GM12878 (cell line): ENCODE results near the gene PIGU. TPM values are rescaled to one million over a fixed set of nuclear protein-coding genes. Genes with fewer than 3 reads are reported as not detected.

ENCODE experiments used
- ATAC-seq: fragments of 200-7000 bp; cut with Tn5 transposase; 3 replicates; pipeline ENCODE4 v1.9.1; 2020; ENCODE audit warnings: mild to moderate bottlenecking, moderate library complexity
- BruUV-seq: library from RNA; stranded (reverse); fragments of 400-500 nt; replicated peaks from 2 replicates; lab custom pipeline; 2021; lab: Mats Ljungman, UMichigan
- CTCF ChIA-PET: fragments of 300-600 bp; sonication (Branson Sonifier 250); formaldehyde crosslinking; extraction: SDS; loops from one replicate; lab custom pipeline; 2021; ENCODE audit warnings: inconsistent platforms; lab: Yijun Ruan, JAX
- POLR2A ChIA-PET: fragments of 350-600 bp; formaldehyde crosslinking; extraction: SDS; loops from one replicate; lab custom pipeline; 2021; ENCODE audit warnings: inconsistent platforms; lab: Charles Lee
- RAD21 ChIA-PET: fragments of 300-600 bp; sonication (Branson Sonifier 250); formaldehyde crosslinking; loops from one replicate; lab custom pipeline; 2023; ENCODE audit warnings: antibody characterized with exemption; ENCODE audit not compliant: unreplicated experiment; lab: Charles Lee
- SMC1A ChIA-PET: fragments of 300-600 bp; sonication (Branson Sonifier 250); formaldehyde crosslinking; loops from one replicate; lab custom pipeline; 2023; ENCODE audit not compliant: unreplicated experiment, uncharacterized antibody; lab: Charles Lee
- DNase-seq: peaks from one replicate; pipeline ENCODE4 v3.0.0-alpha.2; 2011; ENCODE audit warnings: low read depth, low spot score
- FAIRE-seq: peaks from 3 replicates; lab custom pipeline; 2011; peaks lifted over from hg19 to GRCh38; lab: Jason Lieb, UNC
- H2AFZ ChIP-seq: 2 replicates; pipeline ENCODE4 v1.6.0; 2011; ENCODE audit warnings: low read depth, low read length, control low read depth; ENCODE audit not compliant: control insufficient read depth
- H3K27ac ChIP-seq: 2 replicates; pipeline ENCODE4 v1.5.1; 2011; ENCODE audit warnings: control low read depth; ENCODE audit not compliant: control insufficient read depth, insufficient read depth
- H3K27me3 ChIP-seq, 2 experiments: replicated peaks in 1 of 2; 2 replicates each; pipeline versions ENCODE4 v1.6.0 to v1.6.1; 2011; ENCODE audit warnings: low read length in 1 of 2; ENCODE audit not compliant: control insufficient read depth in 2 of 2, insufficient read depth in 2 of 2
- H3K36me3 ChIP-seq, 2 experiments: 2 replicates each; pipeline ENCODE4 v1.5.1; 2011; ENCODE audit warnings: low read length in 1 of 2; ENCODE audit not compliant: control insufficient read depth in 2 of 2, insufficient read depth in 2 of 2
- H3K4me1 ChIP-seq: 2 replicates; pipeline ENCODE4 v1.6.1; 2011; ENCODE audit warnings: mild to moderate bottlenecking, low read length, moderate library complexity, mixed read lengths; ENCODE audit not compliant: control insufficient read depth, insufficient read depth
- H3K4me2 ChIP-seq: 2 replicates; pipeline ENCODE4 v1.6.0; 2011; ENCODE audit warnings: control low read depth; ENCODE audit not compliant: control insufficient read depth, insufficient read depth
- H3K4me3 ChIP-seq: fragments of 200-600 bp; sonication (generic); 2 replicates; pipeline ENCODE4 v1.5.1; 2016
- H3K79me2 ChIP-seq: 2 replicates; pipeline ENCODE4 v1.6.0; 2011; ENCODE audit warnings: low read length; ENCODE audit not compliant: control insufficient read depth, insufficient read depth
- H3K9ac ChIP-seq: 2 replicates; pipeline ENCODE4 v1.8.0; 2011; ENCODE audit warnings: low read length, control low read depth, mixed read lengths; ENCODE audit not compliant: control insufficient read depth, insufficient read depth
- H3K9me3 ChIP-seq: replicated peaks from 3 replicates; pipeline ENCODE4 v1.5.1; 2011; ENCODE audit warnings: mild to moderate bottlenecking, low read length; ENCODE audit not compliant: control insufficient read depth, insufficient read depth
- H4K20me1 ChIP-seq: 2 replicates; pipeline ENCODE4 v1.6.0; 2011; ENCODE audit not compliant: control insufficient read depth, insufficient read depth
- SMC3 ChIP-seq: IDR thresholded peaks from 2 replicates; pipeline ENCODE4 v1.6.1; 2011; ENCODE audit warnings: low read length, improper control_type of control experiment, borderline replicate concordance
- SPI1 ChIP-seq: IDR thresholded peaks from 2 replicates; pipeline ENCODE4 v1.6.1; 2011; ENCODE audit warnings: low read depth, mild to moderate bottlenecking, low read length, moderate library complexity, borderline replicate concordance; ENCODE audit not compliant: insufficient read depth
- WGBS: methylation state at CpG from one replicate; pipeline ENCODE4 v1.1.6; 2016; ENCODE audit warnings: low lambda C conversion rate; ENCODE audit not compliant: insufficient replicate concordance, insufficient coverage; ENCODE audit errors: missing lambda C conversion rate; 5-methylcytosine and 5-hydroxymethylcytosine counted together
- in situ Hi-C: fragments of 300-500 bp; cut with MboI; formaldehyde crosslinking; loops from 9 replicates; pipeline ENCODE4 v1.14.3; 2018; ENCODE audit warnings: mixed read lengths
- intact Hi-C: fragments of 100-400 bp; cut with micrococcal nuclease; formaldehyde crosslinking; loops from one replicate; pipeline ENCODE4 v1.14.2; 2022; ENCODE audit not compliant: unreplicated experiment
- polyA plus RNA-seq, 11 experiments: library from polyadenylated mRNA; depleted of rRNA in 4 of 11; unstranded in 6 of 11; stranded (reverse) in 5 of 11; fragments of >200 nt; fragmentation: Nextera tagmentation in 4 of 11; fragmentation: Illumina TruSeq in 1 of 11; extraction: Ambion mirVana in 4 of 11; extraction: Trizol in 1 of 11; gene quantifications; 1 replicate in 1 of 11; 2 replicates in 10 of 11; pipeline versions ENCODE4 v1.2.1 to v1.2.3, GENCODE V29; 2011 to 2016; ENCODE audit warnings: inconsistent platforms in 2 of 11, missing spikeins in 2 of 11, low read depth in 1 of 11
- total RNA-seq, 4 experiments: library from RNA; depleted of rRNA in 3 of 4; stranded (reverse); fragments of >200 nt in 3 of 4; fragmentation: Illumina TruSeq in 1 of 4; extraction: Trizol in 1 of 4; gene quantifications; 2 replicates each; pipeline versions ENCODE4 v1.2.1 to v1.2.3, GENCODE V29; 2013 to 2021
- TF ChIP-seq, protein P1 (sequence below): fragments of 450-650 bp; IDR thresholded peaks from 2 replicates; pipeline ENCODE4 v1.6.1; 2016; ENCODE audit warnings: mild to moderate bottlenecking

PIGU gene
- total and polyA plus RNA-seq, 10 of the 15 experiments (the other 5 are each of a cell fraction or from before 2014, with no cell fraction given), result 4.1 to 88.2 (median 25.0) TPM

DNA sequence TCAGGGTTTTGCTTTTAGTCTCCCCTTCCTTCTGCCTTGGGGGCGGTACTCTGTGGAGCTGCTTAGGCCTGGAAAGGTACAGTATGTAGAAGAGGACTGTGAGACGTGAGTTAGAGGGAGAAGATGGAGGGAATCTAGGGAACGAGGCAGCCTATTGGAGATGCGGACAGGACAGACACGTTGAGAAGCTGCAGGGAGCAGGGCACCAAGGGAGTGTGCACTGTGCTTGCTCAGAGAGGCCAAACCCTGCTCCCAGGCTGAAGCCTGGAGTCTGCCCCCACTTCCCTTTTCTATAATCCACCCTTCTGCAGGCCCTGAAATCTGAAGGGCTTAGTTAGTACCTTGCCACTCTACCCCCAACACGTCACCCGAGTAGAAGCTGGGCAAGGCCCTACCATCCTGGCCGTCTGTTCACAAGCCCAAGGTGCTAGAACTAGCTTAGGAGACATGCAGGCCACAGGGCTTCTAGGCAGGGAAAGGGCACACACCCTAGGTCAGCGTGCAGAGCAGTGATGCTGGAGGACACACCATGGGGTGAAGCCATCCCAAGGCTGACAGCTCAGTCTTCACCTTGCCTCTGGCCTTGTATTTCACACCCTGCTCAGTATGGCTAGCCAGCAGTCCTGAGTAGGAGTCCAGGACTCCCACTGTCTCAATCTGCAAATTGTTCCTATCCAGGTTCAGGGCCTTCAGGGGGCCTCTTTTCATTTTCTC is 34.1 kb upstream of the PIGU start:
- H3K4me1 ChIP-seq, result peaks cover 23% of the 10 kb centered on the region
- H3K9ac ChIP-seq, result peak overlapping the region; percentile 54
- peak overlapping the region; percentile 91 for H3K4me3 ChIP-seq
- no peak for DNase-seq
- H4K20me1 ChIP-seq, result no peaks in the 10 kb centered on the region
- H3K4me2 ChIP-seq, result peak overlapping the region; percentile 78
- peaks cover 4% of the 10 kb centered on the region for H3K79me2 ChIP-seq
- no peaks in the 10 kb centered on the region for H3K9me3 ChIP-seq
- in situ Hi-C loops (no loop called here), intact Hi-C loops (loop anchor here (2.0 kb wide), 1 partner anchor 44 kb away; no protein-coding TSS in a partner anchor)
- 88% methylated on average over 9 of the region's 9 CpGs for WGBS
- no peak for TF ChIP-seq SMC3
- TF ChIP-seq, protein P1, sequence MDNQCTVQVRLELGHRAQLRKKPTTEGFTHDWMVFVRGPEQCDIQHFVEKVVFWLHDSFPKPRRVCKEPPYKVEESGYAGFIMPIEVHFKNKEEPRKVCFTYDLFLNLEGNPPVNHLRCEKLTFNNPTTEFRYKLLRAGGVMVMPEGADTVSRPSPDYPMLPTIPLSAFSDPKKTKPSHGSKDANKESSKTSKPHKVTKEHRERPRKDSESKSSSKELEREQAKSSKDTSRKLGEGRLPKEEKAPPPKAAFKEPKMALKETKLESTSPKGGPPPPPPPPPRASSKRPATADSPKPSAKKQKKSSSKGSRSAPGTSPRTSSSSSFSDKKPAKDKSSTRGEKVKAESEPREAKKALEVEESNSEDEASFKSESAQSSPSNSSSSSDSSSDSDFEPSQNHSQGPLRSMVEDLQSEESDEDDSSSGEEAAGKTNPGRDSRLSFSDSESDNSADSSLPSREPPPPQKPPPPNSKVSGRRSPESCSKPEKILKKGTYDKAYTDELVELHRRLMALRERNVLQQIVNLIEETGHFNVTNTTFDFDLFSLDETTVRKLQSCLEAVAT, result 0 out of 2 replicates have a peak, but pooled peaks have one; percentile 27
- peak; percentile 74 for TF ChIP-seq SPI1
- H3K27me3 ChIP-seq, result no peaks in the 10 kb centered on the region
- no TSS peak for BruUV-seq
- no peak for ATAC-seq
- POLR2A ChIA-PET, result interaction anchor here (0.5 to 2.5 kb wide), 4 partner anchors 9 to 399 kb away, joined by 3 to 18 read pairs (median 4); no protein-coding TSS in a partner anchor
- H3K27ac ChIP-seq, result peak overlapping the region; percentile 38
- RAD21 ChIA-PET, result interaction anchor here (1.3 to 7.0 kb wide), 5 partner anchors 9 to 195 kb away, joined by 5 to 112 read pairs (median 9); partner anchors contain the start of gene DYNLRB1
- no peak for FAIRE-seq
- CTCF ChIA-PET, result interaction anchor here (0.7 to 10.2 kb wide), 9 partner anchors 9 to 499 kb away, joined by 3 to 118 read pairs (median 5); no protein-coding TSS in a partner anchor
- SMC1A ChIA-PET, result interaction anchor here (0.6 to 13.1 kb wide), 7 partner anchors 9 to 58 kb away, joined by 3 to 146 read pairs (median 4); no protein-coding TSS in a partner anchor
- H3K36me3 ChIP-seq, result peaks cover 0 to 4% of the 10 kb centered on the region in 2 experiments; a peak in 2 of 4 replicates
- H2AFZ ChIP-seq, result no peak overlapping the region
